Mammary epithelial cell (primary cell): ENCODE measurements around the gene NCF2.

ENCODE experiments used
- EZH2 ChIP-seq: IDR thresholded peaks from 2 replicates; pipeline ENCODE4 v1.6.1; 2012; ENCODE audit warnings: low read length, inconsistent platforms, borderline replicate concordance
- TF ChIP-seq, protein P1 (sequence below), 2 donors: IDR thresholded peaks in 1 of 2; conservative IDR thresholded peaks in 1 of 2; 2 replicates each; pipeline ENCODE4 v1.5.1; 2011 to 2012; ENCODE audit warnings: inconsistent platforms in 2 of 2, low read length in 2 of 2, mild to moderate bottlenecking in 2 of 2, control low read depth in 1 of 2, low read depth in 1 of 2; ENCODE audit not compliant: insufficient read depth in 1 of 2; ENCODE audit errors: extremely low read depth in 1 of 2

DNA sequence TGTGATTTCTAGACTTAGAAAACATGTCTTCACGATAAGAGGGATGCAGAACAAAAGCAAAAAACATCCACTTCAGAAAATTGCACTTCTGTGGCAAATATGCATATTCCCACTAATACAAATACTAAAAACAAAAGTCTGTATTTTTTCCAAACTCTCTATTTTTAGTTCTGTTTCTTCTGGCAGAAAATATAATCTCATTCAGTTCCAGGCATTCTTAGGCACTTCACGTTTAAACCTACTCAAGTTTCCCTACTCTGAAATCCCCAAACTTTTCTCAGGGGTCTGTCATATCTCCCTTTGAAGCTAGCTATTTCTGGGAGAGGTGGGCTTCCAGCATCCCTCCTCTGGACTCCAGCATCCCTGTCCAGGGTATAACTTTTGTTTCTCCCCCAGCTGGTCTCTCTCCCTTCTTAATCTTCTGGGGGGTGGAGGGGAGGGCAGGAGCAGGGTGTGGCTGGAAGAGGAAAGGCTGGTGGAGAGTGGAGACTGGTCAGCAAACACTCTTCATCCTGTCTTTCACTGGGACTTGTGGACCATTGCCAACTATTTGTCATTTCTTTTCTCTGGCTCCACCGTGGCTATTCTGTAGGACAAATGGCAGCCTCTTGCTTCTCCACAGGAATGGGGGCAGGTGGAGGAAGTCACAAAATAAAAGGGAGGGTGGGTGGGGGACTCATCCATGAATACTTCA is 19.6 kb upstream of the NCF2 start:
- TF ChIP-seq, protein P1, sequence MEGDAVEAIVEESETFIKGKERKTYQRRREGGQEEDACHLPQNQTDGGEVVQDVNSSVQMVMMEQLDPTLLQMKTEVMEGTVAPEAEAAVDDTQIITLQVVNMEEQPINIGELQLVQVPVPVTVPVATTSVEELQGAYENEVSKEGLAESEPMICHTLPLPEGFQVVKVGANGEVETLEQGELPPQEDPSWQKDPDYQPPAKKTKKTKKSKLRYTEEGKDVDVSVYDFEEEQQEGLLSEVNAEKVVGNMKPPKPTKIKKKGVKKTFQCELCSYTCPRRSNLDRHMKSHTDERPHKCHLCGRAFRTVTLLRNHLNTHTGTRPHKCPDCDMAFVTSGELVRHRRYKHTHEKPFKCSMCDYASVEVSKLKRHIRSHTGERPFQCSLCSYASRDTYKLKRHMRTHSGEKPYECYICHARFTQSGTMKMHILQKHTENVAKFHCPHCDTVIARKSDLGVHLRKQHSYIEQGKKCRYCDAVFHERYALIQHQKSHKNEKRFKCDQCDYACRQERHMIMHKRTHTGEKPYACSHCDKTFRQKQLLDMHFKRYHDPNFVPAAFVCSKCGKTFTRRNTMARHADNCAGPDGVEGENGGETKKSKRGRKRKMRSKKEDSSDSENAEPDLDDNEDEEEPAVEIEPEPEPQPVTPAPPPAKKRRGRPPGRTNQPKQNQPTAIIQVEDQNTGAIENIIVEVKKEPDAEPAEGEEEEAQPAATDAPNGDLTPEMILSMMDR (conservative IDR thresholded peaks at IDR 0.05 in 1 of 2, IDR thresholded peaks at IDR 0.05 in 1 of 2; ENCODE audit: extremely low read depth in 1 of 2, insufficient read depth in 1 of 2, low read depth in 1 of 2, low read length in 2 of 2): no peak
- no peak for TF ChIP-seq EZH2
